Glutamatergic neuron (in vitro differentiated cells): ENCODE measurements around the gene HOXC4. TPM values are rescaled to one million over a fixed set of nuclear protein-coding genes. Genes with fewer than 3 reads are reported as not detected.

Experiments used
- DNase-seq: peaks from one replicate; pipeline ENCODE4 v3.0.0; 2022
- H3K27ac Mint-ChIP-seq: one replicate; pipeline ENCODE4 v1.8.0; 2020; ENCODE audit warnings: mild to moderate bottlenecking, mixed read lengths, inconsistent platforms; ENCODE audit not compliant: unreplicated experiment
- H3K27me3 Mint-ChIP-seq: one replicate; pipeline ENCODE4 v1.8.0; 2020; ENCODE audit warnings: mild to moderate bottlenecking, moderate library complexity, mixed read lengths, inconsistent platforms; ENCODE audit not compliant: unreplicated experiment
- H3K36me3 Mint-ChIP-seq: one replicate; pipeline ENCODE4 v1.8.0; 2020; ENCODE audit warnings: mild to moderate bottlenecking, mixed read lengths, inconsistent platforms; ENCODE audit not compliant: unreplicated experiment
- H3K4me1 Mint-ChIP-seq: one replicate; pipeline ENCODE4 v1.8.0; 2020; ENCODE audit warnings: mild to moderate bottlenecking, low read depth, mixed read lengths, inconsistent platforms; ENCODE audit not compliant: unreplicated experiment
- H3K4me3 Mint-ChIP-seq: one replicate; pipeline ENCODE4 v1.8.0; 2020; ENCODE audit warnings: mild to moderate bottlenecking, mixed read lengths, inconsistent platforms; ENCODE audit not compliant: unreplicated experiment
- H3K9me3 Mint-ChIP-seq: one replicate; pipeline ENCODE4 v1.8.0; 2020; ENCODE audit warnings: mild to moderate bottlenecking, moderate library complexity, mixed read lengths, inconsistent platforms; ENCODE audit not compliant: unreplicated experiment
- CTCF ChIP-seq: fragments of 200-600 bp; sonication (generic); IDR thresholded peaks from one replicate; pipeline ENCODE4 v1.5.0; 2021; ENCODE audit not compliant: partially characterized antibody, unreplicated experiment
- total RNA-seq: library from RNA; stranded (reverse); fragmentation: NEBNext Ultra II Directional; extraction: Animal tissue kit (Norgen Biotek cat#: 25700); gene quantifications from one replicate; pipeline ENCODE4 v1.2.1, GENCODE V29; 2021; ENCODE audit not compliant: unreplicated experiment

Gene HOXC4
- total RNA-seq, 1 donor from 2014 or later: not detected

GRCh38 chr12:54046809-54047159 lies 6.9 kb upstream of the HOXC4 start:
- TF ChIP-seq CTCF: no peak
- H3K27ac Mint-ChIP-seq: no peak overlapping the region
- H3K9me3 Mint-ChIP-seq: peaks cover 7% of the 10 kb centered on the region
- H3K36me3 Mint-ChIP-seq: no peaks in the 10 kb centered on the region
- H3K27me3 Mint-ChIP-seq: peaks cover 40% of the 10 kb centered on the region
- DNase-seq: no peak
- peaks cover 9% of the 10 kb centered on the region for H3K4me1 Mint-ChIP-seq
- H3K4me3 Mint-ChIP-seq: no peak overlapping the region

DNA sequence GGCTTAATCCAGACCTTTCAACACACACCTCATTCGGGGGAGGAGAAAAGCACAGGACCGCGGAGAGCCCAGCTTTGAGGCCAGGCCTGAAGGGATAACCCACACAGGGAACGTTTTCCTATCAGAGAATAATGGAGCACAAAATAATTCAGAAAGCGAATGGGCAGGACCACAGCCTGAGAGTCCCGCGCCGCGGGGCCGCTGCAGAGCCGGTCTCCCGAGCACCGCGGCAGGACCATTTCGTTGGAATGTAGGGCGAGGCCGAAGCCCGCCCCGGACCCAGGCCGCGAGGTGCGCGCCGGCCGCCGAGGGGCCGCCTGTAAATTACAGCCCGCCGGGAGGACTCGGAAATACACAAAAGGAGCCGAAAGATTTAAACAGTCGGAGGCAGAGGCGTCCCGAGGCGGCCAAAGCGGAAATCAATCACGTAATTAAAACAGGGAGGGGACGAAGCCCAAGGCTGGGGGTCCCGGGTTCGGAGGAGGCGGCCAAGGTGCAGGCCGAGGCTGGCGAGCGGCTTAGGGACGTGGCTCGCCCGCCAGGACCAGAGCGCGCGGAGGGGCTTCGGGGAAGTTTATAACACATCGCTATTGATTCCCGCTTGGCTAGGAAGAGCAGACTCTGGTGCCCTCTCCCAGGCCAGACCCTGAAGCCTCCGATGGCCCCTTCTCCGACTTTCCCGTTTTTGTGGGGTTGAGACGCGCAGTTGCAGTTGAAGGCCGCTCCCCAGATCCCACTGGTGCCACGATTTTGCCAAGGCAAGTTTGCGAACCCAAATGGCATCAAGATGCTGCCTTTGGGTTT lies 6.3 kb upstream of the HOXC4 start:
- TF ChIP-seq CTCF: no peak
- Mint-ChIP-seq H3K4me3 (no peak overlapping the region), H3K27ac (no peak overlapping the region)

DNA sequence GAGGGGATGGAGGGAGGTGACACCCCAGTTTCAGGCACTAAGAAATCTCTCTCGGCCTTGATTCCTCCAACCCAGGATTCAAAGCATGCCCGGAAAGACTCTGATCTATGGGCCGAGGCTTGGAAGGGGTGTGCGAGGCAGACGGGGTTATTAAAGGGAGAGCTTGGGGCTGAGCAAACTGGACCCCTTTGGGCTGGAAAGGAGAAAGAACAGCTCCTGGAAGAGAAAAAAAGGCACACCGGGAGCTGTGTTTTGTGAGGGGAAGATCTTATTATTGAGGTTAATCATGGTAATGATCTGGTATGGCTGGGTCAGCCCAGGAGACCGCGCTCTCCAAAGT lies 5.7 kb upstream of the HOXC4 start:
- Mint-ChIP-seq H3K4me1 (peaks cover 9% of the 10 kb centered on the region), H3K36me3 (no peaks in the 10 kb centered on the region), H3K27me3 (peaks cover 44% of the 10 kb centered on the region), H3K4me3 (no peak overlapping the region), H3K9me3 (peaks cover 5% of the 10 kb centered on the region), H3K27ac (no peak overlapping the region)
- no peak for TF ChIP-seq CTCF
- no peak for DNase-seq

More for the DNA sequence above, 6.3 kb upstream of the HOXC4 start:
- Mint-ChIP-seq H3K4me1 (peaks cover 9% of the 10 kb centered on the region), H3K36me3 (no peaks in the 10 kb centered on the region), H3K27me3 (peaks cover 40% of the 10 kb centered on the region), H3K9me3 (peaks cover 7% of the 10 kb centered on the region)
- DNase-seq: no peak

- Mint-ChIP-seq H3K36me3 (no peaks in the 10 kb centered on the region), H3K27me3 (peaks cover 46% of the 10 kb centered on the region), H3K27ac (no peak overlapping the region), H3K4me1 (peaks cover 8% of the 10 kb centered on the region), H3K4me3 (no peak overlapping the region), H3K9me3 (peaks cover 5% of the 10 kb centered on the region)
- TF ChIP-seq CTCF: no peak
- DNase-seq: no peak
Measured at GRCh38 chr12:54048406-54049093, 5.1 kb upstream of the HOXC4 start.

DNA sequence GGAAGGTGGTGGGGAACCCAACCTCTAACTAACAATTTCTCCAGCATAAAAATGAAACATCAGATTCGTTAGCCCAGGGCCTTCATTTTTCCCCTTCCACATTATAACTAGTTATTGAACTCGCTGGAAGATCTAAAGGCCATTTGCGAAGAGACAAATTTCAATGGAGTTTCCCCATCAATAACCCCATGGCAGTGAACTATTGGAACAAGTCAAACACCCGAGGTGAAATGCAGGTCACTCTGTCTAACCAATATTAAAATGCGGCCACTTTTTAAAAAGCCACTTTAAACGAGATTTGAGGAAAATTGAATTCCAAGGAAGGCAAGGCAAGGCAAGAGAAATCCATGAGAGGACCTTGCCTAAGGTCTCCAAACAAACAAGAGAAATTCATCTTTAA lies 4.5 kb upstream of the HOXC4 start:
- H3K4me3 Mint-ChIP-seq: no peak overlapping the region
- no peak overlapping the region for H3K27ac Mint-ChIP-seq
- H3K36me3 Mint-ChIP-seq: no peaks in the 10 kb centered on the region
- peaks cover 8% of the 10 kb centered on the region for H3K4me1 Mint-ChIP-seq
- peaks cover 5% of the 10 kb centered on the region for H3K9me3 Mint-ChIP-seq
- DNase-seq: no peak
- H3K27me3 Mint-ChIP-seq: peaks cover 47% of the 10 kb centered on the region
- TF ChIP-seq CTCF: no peak
